Fibroblast of skin of left biceps (primary cell): ENCODE measurements around the gene COQ10B.
A peak's percentile ranks its signal among the peaks of the same experiment; 100 is the strongest.
"Not testable (repeated sequence)": the region's sequence is repeated elsewhere in the genome, so short reads cannot be mapped to it uniquely, and the experiment has no call there.

Experiments
- DNase-seq, 2 experiments: peaks; one replicate each; pipeline ENCODE4 v3.0.0-alpha.2; 2013; ENCODE audit warnings: low read depth in 2 of 2

The COQ10B gene

GRCh38 chr2:197450935-197451358, 2.4 kb upstream of the COQ10B start:
- DNase-seq = not testable (repeated sequence)

GRCh38 chr2:197452754-197453122, 614 bp upstream of the COQ10B start:
- DNase-seq = no peak

GRCh38 chr2:197453914-197454398, 604 bp downstream of the COQ10B start:
- DNase-seq = no peak

GRCh38 chr2:197454923-197455322, 1.6 kb downstream of the COQ10B start:
- DNase-seq = no peak

- DNase-seq = no peak
These were observed 2.1 kb downstream of the COQ10B start for GRCh38 chr2:197455428-197455827.

DNA sequence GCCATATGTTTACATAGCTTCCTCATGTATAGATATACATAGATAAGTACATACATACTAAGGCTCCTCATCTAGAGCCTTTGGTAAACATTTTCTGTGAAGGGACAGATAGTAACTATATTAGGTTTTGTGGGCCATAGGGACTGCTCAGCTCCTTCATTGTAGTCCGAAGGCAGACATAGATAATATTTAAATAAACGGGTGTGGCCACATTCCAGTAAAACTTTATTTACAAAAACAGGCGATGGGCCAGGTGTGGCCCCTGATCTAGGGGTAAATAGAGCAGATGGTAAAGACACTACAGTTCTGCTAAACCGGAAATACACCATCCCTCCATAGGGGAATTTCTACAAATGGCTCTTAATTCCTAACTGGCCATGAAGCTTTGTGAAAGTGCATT, 7.3 kb downstream of the COQ10B start:
- DNase-seq = no peak

DNA sequence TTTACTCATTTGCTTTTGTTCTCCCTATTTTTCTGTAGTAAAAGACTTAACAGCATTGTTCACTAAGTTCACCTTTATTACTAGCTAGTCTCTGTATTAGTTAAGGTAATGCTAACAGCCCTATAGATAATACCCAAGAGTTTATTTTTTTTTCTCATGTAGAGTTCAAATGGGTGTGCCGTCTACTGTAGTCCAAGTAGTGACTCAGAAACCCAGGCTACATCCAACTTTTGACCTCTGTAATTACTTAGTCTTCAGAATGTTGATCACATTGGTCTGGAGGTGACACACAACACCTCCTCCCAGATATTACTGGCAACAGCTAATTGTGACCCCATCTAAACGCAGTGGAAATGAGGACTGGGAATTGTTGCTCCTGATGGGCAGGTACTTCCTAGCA, 7.7 kb downstream of the COQ10B start:
- DNase-seq = no peak

DNA sequence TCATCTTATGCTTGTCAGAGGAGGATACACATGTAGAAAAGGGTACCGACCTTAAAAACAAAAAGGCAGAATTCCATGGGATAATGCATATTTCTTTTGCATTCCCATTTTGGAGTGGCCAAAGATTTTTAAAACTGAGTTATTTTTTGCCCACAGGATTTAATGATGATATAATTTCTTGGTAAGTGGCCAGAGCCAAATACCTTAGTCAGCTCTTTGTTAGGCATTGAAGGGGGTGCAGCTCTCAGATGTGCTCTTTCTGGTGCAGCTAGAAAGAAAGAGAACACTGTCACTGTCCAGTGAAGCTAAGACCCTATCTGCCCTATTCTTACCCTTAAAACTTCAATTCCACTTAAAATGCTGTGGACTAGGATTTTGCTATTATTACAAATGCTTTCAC, 10.8 kb downstream of the COQ10B start:
- DNase-seq = peak in 1 of 2 experiments; percentile 6

DNA sequence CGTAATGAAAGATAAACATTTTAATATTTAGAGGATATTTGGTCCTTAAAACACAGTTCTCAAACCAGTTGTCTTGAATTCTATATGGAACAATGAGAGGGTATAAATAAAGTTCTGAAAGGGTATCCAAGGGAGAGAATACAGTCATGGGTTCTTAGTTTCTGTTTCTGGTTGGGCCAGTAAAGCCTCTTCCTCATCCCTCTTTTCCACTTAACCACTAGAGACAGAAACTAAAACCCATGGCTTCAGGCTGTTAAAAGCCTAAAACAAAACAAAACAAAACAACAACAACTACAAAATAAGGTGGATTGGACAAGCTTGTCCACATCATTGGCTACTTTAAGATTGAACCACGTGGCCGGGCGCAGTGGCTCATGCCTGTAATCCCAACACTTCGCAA, 18.8 kb downstream of the COQ10B start:
- no peak for DNase-seq

DNA sequence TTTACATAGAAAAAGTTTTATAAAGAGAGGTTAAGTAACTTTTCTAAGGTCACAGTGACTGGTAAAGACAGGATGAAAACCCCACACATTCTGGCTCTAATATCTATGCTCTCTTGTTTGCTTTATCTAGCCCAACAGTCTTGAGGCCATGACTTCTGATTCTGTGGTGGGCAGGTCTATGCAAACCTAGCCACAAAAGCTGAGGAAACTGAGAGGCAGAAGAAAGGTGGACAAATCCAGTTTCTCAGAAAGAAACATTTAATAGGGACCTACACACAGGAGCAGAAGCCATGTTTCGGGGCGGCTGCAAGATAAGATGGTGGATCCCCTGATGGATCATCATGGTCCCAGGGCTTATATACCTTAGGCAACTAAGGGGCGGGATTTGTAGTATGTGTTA, 24.4 kb downstream of the COQ10B start:
- DNase-seq = no peak

GRCh38 chr2:197480165-197481036, 27.0 kb downstream of the COQ10B start:
- DNase-seq = no peak

DNA sequence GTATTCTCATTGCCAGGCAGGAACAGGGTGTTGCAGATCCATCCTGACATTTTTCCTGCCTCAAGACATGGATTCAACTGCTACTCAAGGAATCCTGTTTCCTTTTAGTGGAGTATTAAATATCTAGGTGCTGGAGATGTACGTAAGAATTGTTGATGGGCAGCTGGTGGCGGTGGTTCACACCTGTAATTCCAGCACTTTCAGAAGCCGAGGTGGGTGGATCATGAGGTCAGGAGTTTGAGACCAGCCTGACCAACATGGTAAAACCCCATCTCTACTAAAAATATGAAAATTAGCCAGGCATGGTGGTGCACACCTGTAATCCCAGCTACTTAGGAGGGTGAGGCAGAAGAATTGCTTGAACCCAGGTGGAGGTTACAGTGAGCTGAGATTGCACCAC, 30.9 kb downstream of the COQ10B start:
- not testable (repeated sequence) for DNase-seq

DNA sequence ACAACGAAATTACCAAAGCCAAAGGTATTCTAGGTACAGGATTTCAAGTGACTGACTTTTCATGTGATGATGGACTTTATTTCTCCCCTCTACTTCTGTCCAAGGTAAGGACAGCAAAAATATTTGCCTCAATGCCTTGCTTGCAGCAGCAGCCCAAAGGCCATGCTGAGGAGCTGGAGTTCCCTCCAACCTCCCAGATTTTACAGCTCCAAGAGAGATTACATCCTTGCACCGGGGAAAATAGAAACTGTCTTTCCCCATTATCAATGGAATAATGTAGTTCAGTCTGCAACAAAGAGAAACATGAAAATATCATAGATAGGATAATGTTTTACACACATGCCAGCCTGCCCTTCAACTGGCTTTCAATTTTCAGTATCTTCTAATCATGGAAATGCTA, 32.8 kb downstream of the COQ10B start:
- no peak for DNase-seq

DNA sequence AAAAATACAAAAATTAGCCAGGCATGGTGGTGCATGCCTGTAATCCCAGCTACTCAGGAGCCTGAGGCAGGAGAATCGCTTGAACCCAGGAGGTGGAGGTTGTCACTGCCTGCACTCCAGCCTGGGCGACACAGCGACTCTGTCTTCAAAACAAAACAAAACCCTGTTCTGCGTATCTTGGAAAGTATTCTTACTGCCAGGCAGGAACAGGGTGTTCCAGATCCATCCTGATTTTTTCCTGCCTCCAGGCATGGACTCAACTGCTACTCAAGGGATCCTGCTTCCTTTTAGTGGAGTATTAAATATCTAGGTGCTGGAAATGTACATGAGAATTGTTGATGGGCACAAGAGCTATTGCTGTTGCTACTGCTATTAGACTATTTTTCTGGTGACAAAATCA, 34.0 kb downstream of the COQ10B start:
- DNase-seq = no peak

DNA sequence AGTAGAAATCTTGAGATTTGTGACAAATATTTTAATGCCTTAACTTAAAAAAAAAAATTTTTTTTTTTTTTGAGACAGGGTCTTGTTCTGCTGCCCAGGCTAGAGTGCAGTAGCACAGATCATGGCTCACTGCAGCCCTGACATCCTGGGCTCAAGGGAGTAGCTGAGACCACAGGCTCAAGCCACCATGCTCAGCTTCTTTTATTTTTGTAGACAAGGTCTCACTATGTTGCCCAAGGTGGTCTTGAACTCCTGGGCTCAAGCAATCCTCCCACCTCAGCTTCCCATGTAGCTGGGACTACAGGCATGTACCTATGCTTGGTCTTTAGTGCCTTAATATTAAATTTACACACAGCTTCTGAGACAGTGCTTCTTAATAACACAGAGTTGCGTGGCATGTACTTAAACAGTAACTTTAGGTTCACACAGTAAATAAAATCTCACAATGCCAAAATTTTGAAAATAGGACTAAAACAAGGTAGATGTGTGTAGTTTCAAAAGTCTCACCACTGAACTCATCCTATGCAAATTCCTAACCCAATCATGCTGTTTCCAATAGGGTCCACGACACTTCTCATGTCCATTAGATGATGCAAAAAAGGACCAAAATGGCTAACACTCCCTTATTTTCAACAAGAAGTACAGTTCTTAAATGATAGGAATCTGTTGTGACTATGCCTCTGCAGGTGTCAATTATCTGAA, 42.2 kb downstream of the COQ10B start:
- no peak for DNase-seq

DNA sequence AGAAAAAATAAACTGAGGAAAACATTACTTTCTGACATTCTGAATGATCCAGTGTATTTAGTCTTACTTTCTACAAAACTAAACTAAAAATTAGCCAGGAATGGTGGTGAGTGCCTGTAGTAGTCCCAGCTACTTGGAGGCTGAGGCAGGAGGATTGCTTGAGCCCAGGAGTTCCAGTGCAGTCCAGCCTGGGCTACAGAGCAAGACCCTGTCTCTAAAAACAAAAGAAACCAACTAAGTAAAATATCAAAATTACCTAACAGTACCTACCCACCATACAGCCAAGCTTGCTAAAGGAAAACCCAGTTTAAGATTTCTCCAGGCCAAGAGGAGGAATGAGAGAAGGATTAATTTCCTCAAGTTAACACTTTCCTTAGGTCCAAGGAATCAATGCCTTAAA, 43.3 kb downstream of the COQ10B start:
- DNase-seq = no peak

GRCh38 chr2:197497326-197497725, 44.0 kb downstream of the COQ10B start:
- DNase-seq = no peak

- DNase-seq = no peak
These were observed 45.0 kb downstream of the COQ10B start for GRCh38 chr2:197498235-197498936.

DNA sequence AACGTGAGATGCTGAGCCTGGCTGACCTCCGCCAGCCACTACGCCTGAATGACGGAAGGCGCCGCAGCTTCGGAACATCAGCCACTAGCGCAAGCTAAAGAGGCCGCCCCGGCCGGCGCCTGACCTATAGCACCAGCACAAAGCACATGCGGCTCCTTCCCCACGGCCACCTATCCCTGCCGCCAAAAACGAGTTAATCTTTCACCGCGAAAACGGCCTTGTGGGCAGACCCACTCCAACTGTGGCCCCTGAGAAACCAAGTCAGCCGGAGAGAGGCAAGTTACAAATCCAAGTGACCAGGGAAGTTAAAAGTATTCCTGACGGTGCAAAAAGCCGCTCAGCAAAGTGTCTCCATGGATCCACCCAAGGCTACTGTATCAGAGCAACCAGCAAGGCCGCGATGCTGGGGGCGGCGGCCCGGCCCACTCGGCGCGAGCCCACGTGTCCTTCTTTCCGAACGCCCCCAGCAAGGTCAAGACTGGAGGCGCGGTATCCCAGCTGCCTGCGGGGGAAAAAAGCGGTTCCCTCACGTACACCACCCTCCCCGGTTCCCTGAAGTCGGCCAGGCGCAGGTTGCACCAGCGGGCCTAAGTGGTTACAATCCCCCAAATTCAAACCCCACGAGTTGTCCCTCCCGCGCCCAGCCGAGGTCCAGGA, 45.7 kb downstream of the COQ10B start:
- no peak for DNase-seq

- DNase-seq = peak; percentile 99 to 100
These were observed 46.5 kb downstream of the COQ10B start, which contains the start of the genes HSPD1 and HSPE1 for GRCh38 chr2:197499594-197500502. Gene HSPD1 (minus strand): TSS chr2:197499840. CDS start chr2:197498848, 992 bp downstream. Gene HSPE1 (plus strand): TSS chr2:197500379. CDS start chr2:197500437, 58 bp downstream.
